Endometrial microvascular endothelial cells (primary cell): ENCODE measurements around the gene CDCA4. TPM values are rescaled to one million over a fixed set of nuclear protein-coding genes. Genes with fewer than 3 reads are reported as not detected.

Experiments
- in situ Hi-C: cut with HindIII; loops from 2 replicates; pipeline ENCODE4 v1.10.0; 2017; ENCODE audit warnings: low sequenced_read_pairs, low pct_unique_long_range_greater_than_20kb; ENCODE audit errors: inconsistent ontology term
- total RNA-seq: library from RNA; depleted of rRNA; stranded (reverse); fragments of >200 nt; gene quantifications from one replicate; pipeline ENCODE4 v1.2.3, GENCODE V29; 2015; ENCODE audit errors: inconsistent ontology term

Gene CDCA4
- total RNA-seq, 1 donor from 2014 or later: 58.8 TPM

- in situ Hi-C loops: no loop called here
Observed at GRCh38 chr14:105022276-105022670, 1.4 kb upstream of the CDCA4 start.

GRCh38 chr14:105021656-105022275 is 883 bp upstream of the CDCA4 start:
- in situ Hi-C loops: no loop called here

- in situ Hi-C loops: no loop called here
Observed at GRCh38 chr14:105019861-105020814, 745 bp downstream of the CDCA4 start.

GRCh38 chr14:105018414-105018813 is 2.5 kb downstream of the CDCA4 start:
- in situ Hi-C loops: no loop called here

GRCh38 chr14:105015905-105016304 is 5.0 kb downstream of the CDCA4 start:
- in situ Hi-C loops: no loop called here

- in situ Hi-C loops: no loop called here
Observed at GRCh38 chr14:105015242-105015641, 5.6 kb downstream of the CDCA4 start.

GRCh38 chr14:105014631-105015030 is 6.3 kb downstream of the CDCA4 start:
- in situ Hi-C loops: no loop called here

GRCh38 chr14:105014032-105014431 is 6.9 kb downstream of the CDCA4 start:
- in situ Hi-C loops: no loop called here

- in situ Hi-C loops: no loop called here
Observed at GRCh38 chr14:105013150-105013785, 7.6 kb downstream of the CDCA4 start.

GRCh38 chr14:105012171-105012985 is 8.5 kb downstream of the CDCA4 start:
- in situ Hi-C loops: no loop called here

GRCh38 chr14:105011312-105011990 is 9.4 kb downstream of the CDCA4 start:
- in situ Hi-C loops: no loop called here

GRCh38 chr14:105010891-105011291 is 10.0 kb downstream of the CDCA4 start:
- in situ Hi-C loops: no loop called here

GRCh38 chr14:105010106-105010505 is 10.8 kb downstream of the CDCA4 start:
- in situ Hi-C loops: no loop called here

- in situ Hi-C loops: no loop called here
Observed at GRCh38 chr14:105007593-105008264, 13.2 kb downstream of the CDCA4 start.

- in situ Hi-C loops: no loop called here
Observed at GRCh38 chr14:105006831-105007592, 13.9 kb downstream of the CDCA4 start.

- in situ Hi-C loops: no loop called here
Observed at GRCh38 chr14:105005929-105006830, 14.7 kb downstream of the CDCA4 start.
